GM21423 (cell line): Measurements from ENCODE around the gene LEFTY1.
"Not testable (repeated sequence)": the region's sequence is repeated elsewhere in the genome, so short reads cannot be mapped to it uniquely, and the experiment has no call there.

ENCODE experiments used
- ATAC-seq: cut with Tn5 transposase; IDR thresholded peaks from one replicate; pipeline ENCODE4 v1.9.1; 2021; ENCODE audit warnings: mild to moderate bottlenecking, moderate library complexity; ENCODE audit not compliant: unreplicated experiment

The LEFTY1 gene

DNA sequence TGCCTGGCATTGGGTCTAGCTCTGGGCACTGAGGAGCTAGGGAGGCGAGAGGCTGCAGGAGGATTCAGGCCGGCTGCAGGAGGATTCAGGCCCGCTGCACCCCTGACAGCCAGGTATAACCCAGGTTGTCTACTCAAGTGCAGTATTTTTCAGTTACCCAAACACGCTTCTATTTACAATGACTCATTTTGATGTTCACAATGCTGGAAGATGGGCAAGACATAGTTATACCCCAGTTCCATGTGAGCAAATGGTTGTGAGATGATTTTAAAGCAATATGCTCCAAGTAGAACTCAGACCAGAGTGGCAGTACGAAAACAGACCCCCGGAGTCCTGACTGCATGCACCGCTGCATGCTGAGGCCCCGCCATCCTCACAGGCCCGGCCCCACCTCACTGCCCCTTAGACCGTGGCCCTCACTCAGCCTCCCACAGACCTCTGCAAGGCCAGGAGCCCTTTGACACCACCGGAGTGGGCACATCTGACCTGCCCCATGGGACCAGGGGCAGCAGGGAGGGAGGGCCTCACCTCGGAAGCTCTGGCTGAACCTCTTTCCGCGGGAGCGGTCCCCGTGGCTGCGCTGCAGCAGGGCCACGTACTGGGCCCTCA lies 553 bp downstream of the LEFTY1 start:
- no peak for ATAC-seq

DNA sequence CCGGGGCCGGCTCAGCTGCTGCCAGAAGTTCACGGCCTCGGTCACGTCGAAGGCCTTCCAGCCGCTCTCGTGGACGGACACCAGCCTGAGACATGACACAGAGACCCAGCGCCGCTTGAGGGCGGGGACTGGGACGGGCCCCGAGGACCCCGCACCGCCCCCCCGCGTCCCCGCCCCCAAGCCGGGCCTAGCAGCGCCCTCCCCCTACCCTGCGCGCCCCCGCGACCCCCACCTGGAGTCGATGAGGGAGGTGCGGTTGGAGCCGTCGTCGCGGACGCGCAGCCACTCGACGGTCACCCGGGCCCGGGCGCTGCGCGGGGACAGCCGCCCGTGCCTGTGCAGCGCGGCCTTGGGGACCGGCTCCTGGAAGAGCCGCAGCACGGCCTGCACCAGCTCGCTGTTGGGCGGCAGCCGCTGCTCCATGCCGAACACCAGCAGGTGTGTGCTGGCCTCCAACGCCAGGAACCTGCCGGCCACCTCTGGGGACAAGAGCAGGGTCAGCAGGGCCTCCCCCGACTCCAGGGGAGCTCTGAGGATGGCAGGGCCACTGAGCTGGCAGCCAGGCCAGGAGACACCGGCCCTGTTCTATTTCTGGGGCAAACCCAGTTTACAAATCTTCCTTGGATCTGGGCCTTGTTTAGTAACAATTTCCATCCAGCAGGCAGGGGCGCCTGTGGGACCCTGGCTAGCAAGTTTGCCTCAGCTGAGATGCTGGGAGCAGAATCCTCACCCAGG lies 1.2 kb downstream of the LEFTY1 start:
- ATAC-seq, result not testable (repeated sequence)

DNA sequence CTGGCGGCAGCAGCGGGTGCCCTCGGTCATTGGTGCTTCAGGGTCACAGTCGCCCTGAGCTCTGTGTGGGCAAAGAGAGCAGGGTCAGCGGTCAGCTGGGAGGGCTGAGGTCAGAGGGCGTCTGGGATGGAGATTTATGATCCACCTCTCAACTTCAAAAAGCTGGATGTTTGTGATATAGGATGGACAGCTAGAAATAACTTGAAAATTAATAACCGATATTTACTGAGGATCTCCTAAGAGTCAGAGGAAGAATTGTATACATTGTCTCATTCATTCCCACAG lies 2.0 kb downstream of the LEFTY1 start:
- no peak for ATAC-seq

DNA sequence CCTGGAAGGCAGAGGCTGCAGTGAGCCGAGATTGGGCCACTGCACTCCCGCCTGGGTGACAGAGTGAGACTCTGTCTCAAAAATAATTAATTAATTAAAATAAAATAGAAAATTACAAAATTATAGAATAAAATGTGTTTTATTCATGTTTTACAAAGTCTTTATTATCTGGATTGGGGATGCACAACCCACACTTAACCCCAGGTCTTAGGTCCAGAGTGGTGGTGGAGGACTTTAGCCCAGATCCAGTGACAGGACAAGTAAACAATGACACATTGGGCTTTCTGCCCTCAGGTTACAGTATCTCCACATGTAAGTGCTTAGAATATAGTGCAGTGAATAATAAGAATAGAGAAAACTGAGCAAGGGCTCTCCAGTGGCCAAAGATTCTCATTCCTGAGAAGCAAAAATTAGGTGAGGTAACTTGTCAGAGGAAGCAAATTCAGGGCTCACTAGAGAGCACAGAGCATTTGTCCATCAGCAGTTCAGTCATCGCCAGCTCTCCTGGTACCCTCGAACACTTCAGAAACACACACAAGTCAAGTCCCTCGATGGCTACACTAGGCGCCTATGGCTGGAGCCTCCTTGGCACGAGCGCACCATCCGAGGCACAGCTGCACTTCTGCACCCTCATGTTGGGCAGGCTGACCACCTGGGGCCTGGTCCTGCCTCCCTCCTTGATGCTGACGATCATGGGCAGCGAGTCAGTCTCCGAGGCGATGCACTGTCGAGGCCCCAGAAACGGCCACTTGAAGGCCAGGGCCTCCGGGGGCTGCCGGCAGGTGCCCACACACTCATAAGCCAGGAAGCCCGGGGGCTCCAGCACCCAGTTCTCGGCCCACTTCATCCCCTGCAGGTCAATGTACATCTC lies 2.6 kb downstream of the LEFTY1 start:
- ATAC-seq, result no peak

DNA sequence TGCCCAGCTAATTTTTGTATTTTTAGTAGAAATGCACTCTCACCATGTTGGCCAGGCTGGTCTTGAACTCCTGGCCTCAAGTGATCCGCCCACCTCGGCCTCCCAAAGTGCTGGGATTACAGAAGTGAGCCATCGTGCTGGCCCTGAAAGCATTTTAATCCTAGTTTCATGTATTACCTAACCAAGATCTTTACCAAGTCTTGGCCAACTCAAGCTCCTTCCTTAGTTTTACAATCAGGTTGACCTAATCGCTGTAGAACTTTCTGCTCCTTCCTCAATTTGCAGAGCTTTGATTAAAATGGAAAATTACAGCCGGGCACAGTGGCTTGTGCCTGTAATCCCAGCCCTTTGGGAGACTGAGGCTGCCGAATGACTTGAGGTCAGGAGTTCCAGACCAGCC lies 3.6 kb downstream of the LEFTY1 start:
- no peak for ATAC-seq

DNA sequence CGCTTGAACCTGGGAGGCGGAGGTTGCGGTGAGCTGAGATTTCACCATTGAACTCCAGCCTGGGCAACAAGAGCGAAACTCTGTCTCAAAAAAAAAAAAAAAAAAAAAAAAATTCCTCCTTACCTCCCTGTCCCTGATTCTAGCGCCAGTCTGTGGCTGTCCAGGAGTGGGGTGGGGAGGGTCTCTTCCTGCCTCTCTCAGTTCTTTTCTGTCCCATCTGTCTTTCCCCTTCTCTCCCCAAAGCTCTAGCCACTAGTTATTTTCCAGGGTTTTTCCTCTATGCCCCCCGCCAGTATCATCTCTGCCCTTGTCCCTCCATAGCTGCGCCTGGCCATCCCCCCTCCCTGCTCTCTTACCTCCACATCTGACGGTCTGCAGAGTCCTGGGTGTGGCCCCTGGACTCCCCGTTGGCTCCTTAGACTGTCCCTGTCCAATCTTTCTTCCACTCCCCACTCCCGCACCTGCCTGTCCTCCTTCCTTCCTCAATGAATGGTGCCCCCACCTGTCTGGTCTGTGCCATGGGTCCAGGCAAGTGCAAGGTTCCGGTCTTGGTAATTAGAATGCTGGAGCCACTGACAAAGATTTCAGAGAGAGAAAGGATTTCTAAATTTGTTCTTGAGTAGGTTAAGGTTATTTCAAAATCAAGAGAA lies 5.2 kb downstream of the LEFTY1 start:
- ATAC-seq, result no peak

DNA sequence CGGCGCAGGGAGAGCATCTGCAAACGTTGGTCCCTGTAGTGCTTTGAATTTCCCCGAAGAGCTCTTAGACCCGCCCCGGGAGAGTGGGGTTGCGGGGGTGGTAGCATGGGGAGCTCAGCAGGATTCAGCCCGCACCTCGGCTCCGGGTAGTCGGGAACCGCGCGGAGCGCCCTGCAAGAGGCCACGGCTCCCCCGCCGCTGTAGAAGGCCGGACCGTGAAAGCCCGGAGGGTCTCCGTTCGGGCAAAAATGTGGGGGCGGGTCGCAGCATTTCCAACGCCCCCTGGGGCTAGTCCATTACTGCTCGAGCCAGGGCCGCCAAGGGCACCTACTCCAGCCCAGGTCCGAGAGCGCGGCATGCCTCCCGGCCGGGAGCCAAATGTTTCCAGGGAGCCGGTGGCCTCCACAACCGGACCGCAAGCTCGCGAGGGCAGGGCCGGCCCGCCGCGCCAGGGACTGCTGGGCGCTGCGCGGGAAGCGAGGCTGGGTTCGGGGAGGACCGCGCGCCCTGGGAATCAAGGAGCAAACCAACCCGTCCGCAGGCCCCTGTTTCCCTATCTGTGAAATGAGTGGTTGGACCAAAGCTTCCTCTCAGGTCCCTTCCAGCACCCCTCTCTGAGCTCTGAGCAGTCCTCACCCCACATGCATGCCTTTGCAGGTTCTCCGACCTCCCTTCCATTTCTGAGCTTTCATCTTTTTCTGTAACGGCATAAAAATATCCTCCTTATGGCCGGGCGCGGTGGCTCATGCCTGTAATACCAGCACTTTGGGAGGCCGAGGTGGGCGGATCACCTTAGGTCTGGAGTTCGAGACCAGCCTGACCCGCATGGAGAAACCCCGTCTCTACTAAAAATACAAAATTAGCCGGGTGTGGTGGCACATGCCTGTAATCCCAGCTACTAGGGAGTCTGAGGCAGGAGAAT lies 6.0 kb downstream of the LEFTY1 start:
- ATAC-seq, result peak; percentile 21

DNA sequence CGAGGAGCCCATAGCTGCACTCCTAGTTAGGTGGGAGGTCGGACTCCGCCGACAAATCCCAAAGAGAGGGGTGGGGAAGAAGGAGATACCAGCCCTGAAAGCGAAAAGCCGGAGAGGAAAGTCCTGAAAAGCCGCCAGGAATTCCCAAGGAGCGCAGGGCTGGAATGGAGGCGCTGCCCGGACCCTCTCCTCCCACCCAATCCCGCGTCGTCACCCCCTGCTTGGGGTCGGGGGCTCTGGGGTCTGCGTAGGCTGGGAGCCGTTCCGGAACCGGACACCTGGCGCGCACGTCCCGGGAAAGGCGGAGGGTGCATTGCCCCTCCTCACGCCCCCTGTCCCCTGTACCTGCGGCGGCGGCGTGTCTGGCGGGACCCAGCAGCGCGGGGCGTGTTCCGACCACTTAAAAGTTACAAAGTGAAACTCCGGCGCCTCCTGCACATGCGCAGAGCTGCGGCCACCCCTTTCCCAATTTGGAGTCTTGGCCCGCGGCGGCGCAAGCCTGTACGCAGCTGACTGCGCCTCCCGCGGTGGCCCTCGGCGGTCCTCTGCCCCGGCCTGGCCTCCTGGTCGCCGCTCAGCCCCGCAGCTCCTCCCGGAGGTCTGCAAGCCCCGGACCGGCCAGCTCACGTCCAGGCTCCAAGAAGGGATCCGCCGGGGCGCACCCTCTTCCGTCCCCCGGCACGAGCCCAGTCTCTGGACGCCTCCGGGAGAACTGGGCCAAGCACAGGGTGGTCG lies 6.8 kb downstream of the LEFTY1 start, which contains the start of gene TMEM63A:
Gene TMEM63A, minus strand, starts transcription at position 422 of the 735 bp plus-strand sequence. CDS start 4,800 bp downstream, outside the sequence.
- peak; percentile 55 for ATAC-seq

DNA sequence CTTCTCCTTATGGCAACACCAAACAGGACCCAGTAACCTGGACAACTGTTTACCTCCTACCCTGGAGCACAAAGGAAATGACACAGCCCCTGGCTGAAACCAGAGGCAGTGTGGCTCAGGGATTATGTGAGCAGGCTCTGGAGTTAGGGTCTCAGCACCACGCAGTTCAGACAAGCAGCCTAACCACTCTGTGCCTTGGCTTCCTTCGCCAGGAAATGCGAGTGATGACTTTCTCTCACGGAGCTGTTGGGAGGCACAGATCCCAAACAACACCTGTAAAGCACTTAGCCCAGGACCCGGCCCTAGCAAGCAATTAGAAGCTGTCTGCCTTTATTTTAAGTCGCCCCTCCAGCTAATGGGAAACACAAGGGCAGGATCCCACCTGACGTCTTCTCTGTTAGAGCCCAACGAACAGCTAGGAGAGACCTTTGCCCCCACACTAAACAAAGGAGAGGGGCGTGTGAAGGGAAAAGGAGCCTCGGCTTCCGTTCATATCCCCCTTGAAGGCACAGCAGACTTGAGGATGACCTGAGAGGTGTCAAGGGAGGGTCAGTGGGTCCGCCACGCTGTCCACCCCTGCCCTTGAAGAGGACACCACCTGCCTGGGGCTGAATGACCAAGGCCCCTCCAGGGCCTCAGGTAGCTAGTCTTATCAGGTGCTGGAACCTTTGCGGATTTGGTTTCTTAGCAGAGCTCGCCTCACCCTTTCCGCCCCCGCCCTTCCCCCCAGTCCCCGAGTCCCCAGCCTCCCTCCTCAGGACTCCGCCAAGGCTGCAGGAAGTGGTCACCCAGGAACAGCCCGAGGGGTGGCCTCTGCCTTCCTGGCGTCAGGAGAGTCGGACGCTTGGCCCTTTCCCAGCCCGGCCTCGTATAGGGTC lies 7.6 kb downstream of the LEFTY1 start:
- no peak for ATAC-seq

DNA sequence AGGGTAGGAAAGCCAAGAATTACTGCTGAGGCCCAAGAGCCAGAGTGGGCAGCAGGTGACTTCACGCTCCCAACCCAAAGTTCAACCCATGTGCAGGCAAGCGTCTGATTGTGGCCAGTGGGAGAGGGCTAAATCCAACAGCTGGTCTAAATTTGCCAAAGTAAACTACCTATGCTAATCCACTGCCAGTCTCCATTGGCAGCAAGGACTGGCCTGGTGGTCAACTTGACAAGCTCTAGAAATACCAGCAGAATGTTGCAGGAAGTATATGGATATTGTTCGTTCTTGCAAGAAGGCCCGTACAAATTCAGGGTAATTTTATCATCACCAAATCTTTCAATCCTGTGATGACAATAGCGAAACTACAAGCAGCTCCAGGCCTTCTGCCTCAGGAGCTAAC lies 8.3 kb downstream of the LEFTY1 start:
- no peak for ATAC-seq

DNA sequence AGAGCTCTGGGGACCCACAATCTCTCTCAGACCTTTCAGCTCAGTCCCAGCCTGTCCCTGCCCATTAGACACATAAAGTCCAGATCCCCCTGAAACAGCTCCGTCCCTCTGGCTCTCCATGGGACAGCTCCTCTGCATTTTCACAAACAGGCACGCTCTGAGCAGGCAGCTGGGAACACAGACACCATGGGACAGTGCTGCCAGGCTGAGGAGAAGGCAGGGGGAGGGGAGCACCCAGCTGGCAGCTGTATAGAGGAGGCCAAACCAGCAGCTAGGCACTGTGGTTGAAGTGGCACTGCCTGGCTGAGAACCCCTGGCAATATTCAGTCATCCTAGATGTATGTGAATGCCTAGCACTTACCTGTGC lies 8.7 kb downstream of the LEFTY1 start:
- ATAC-seq, result no peak

DNA sequence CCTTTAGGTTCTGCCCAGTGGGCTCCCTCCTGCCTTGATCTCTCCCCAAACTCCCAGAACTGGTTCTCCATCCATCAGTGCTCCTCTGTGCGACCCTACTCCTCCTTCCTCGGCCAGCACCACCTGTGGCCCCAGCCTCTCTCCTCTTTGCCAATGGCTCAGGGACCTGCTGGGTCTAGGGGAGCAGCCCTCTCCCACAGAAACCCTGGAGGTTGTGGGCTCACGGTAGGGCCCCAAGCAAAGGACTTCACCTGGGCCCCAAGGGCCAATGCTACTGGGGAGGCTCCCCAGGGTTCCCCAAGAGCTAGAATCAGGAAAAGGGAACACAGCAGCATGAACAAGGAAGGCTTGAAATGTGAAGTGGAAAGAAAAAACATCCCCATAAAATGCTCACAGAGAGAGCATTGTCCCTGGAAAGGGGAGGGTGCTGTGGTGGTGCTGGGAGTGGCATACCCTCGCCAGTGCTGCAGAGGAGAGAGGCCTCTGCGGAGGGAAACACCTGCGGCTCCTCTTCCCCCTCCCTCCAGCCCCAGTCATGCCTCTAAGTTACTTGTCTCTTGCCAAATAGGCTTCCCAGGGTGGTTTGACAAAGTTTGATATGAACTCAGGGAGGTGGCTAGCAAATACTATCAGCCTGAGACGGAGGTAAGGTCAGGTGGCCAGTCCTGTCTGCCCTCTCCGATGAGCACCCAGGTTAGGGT lies 9.3 kb downstream of the LEFTY1 start:
- ATAC-seq, result no peak

DNA sequence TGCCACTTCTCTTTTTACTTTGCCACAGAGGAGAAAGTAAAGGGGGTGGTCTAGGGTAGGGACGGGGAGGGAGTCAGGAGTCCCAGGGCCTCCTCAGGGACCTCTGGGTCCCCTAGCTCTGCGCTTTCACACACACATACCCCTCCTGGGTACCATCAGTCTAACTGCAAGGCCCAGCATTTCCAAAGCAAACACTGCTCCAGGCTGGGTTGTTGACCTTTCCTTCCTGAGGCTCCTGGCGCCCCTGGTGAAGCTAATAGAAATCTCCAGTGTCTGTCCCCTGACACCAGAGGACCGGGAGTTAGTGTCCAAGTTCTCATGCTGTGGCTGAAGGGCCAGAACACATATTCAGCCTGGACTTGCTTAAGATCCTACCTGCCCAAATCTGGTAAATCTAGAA lies 10.7 kb downstream of the LEFTY1 start:
- ATAC-seq, result no peak

DNA sequence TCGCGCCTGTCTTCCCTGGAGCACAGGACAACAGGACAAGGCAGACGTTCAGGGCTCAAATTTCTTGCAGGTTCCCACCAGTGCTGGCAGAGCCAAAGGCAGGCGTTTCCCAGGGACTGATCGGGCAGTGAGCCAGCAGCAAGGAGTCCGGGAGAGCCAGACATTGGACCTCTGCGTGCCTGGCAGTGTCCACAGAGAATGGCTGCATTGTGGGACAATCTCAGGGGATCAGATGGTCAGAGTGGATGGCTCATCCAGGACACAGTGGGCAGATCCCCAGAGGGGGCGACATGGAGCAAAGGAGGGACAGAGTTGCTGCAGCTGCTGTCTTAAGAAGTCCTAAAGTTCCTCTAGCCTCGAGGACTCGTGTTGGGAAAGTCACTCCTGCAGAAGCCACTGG lies 11.4 kb downstream of the LEFTY1 start:
- ATAC-seq, result no peak

DNA sequence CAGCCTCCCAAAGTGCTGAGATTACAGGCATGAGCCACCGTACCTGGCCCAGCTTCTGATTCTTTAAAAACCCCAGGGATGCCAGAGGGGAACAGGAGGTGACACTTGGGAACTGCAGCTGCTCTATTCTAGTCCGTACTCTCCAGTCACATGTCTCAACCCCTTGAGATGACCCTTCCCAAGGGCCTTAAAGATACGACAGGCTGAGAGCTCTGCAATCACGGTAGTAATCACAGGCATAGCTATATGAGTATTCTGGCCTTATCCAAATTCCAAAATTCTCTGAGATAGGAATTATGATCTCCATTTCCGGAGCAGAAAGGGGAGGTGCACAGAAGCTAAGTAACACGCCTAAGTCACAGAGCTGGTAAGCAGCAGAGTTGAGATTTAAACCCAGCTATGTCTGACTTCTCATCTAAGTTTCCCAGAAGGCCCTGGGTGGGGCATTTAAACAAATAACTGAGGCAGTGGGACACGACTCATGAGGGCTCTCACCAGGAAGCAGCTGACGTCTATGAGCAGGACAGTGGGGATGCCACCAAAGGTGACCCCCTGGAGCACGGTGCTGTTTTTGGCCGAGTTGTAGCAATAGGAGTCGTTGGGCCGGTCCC lies 11.9 kb downstream of the LEFTY1 start:
- no peak for ATAC-seq

DNA sequence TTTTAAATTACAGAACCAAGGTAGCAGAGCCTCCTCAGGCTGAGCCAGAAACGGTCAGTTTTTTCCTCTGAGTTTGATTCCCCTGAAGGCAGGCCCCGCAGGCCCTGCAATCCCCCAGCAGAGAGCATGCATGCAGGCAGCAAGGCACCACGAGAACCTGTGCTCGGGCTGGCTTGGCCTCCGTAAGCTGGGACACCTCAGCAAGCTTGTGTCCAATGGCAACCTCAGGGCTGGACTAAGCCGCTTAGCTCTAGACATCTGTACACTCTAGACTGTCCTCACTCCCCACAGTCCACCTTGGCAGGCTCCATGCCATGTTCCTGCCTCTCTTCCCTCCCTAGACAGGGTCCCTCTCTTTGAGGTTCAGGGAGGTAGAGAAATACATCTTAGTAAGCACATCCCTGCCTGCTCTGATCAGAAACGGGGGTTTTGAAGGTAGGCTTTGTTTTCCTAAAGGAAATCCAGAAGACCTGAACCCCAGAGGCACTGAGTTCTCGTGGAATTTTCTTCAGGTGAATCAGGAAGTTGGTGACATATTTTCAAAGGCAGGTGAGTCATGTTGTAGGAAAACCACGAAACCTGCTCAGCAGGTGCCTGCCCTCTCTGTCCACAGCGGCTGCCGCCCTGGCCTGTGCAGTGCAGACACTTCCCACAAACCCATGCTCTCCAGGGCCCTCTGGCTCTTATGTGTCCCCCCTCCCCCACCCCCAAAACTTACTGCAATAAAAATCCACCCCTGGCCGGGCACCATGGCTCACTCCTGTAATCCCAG lies 13.7 kb downstream of the LEFTY1 start:
- no peak for ATAC-seq

DNA sequence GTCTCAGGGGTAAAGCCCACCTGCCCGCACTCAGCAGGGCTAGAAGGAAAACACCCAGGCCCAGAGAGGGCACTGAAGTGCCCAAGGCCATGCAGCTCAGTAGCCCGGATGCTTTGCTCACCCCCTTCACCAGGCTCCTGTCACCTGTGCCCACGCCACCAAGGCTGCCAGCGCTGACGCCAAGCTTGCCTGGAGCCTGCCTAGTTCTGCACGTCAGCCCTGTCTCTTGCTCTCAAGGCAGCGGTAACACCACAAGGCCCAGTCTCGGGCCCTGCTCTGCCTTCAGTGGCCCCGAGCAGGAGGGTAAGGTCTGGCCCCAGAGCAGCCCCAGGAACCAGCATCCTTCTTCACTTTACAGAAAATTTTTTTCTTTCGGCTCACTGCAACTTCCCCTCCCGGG lies 14.5 kb downstream of the LEFTY1 start:
- no peak for ATAC-seq
